Measurements from ENCODE around the gene CALML6.
A peak's percentile ranks its signal among the peaks of the same experiment; 100 is the strongest.

Gene CALML6

DNA sequence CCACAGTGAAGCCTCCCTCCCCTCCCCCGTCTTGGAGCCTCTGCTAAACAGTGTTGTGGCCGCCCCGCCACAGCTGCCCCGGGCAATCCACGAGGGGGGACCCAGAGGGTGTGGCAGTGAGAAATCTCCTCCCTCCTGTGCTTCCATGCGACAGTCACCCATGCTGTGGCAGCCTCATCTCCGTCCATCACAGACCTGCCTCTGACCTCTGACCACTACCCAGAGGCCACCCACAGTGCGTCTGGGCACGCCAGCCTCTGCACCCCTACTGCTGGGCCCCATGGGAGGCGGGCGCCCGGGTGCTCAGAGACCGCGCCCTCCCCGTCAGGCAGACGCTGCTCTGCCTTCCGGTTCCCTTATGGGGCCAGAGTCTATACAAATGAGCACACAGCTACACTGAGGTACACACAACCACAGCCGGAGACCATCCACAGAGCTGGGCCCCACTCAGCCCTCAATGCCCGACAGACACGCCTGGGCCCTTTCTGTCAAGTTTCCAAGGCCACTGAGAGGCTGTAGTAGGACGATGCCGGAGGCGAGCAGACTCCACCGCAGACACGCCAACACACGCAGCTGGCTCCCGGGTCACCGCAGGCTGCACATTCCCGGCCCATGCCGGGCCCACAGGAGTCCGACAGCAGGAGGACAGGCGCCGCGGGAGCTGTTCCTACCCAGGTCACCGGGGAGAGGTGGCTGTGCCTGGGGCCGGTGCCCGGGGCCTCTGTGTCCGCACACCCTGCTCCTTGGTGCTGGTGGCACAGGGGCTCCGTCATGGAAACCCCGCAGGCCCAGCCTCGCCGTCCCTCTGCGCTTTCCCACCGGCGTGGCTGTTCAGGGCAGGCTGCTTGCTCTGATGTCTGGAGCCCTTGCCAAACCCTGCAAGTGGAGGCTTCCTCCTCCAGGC lies 27.9 kb downstream of the CALML6 start:
- H3K4me1 ChIP-seq (ENCODE audit: control insufficient read depth, insufficient read depth, low read length): peaks cover 9% of the 10 kb centered on the region
- H3K36me3 ChIP-seq (ENCODE audit: control insufficient read depth, insufficient read depth, low read length, severe bottlenecking): no peaks in the 10 kb centered on the region
- H3K27me3 ChIP-seq (replicated peaks; ENCODE audit: control insufficient read depth, insufficient read depth, low read length): peaks cover 50% of the 10 kb centered on the region
- H3K9ac ChIP-seq (ENCODE audit: low read length): no peak overlapping the region
- DNase-seq (ENCODE audit: low read depth): no peak
- no peaks in the 10 kb centered on the region for H3K9me3 ChIP-seq (ENCODE audit: control insufficient read depth, low read length)
- H3K4me3 ChIP-seq (ENCODE audit: low read length): no peak overlapping the region

- Histone ChIP-seq H3K9me3 (ENCODE audit: control insufficient read depth, low read length) (no peaks in the 10 kb centered on the region), H3K4me1 (ENCODE audit: control insufficient read depth, insufficient read depth, low read length) (peaks cover 9% of the 10 kb centered on the region), H3K27me3 (replicated peaks; ENCODE audit: control insufficient read depth, insufficient read depth, low read length) (peaks cover 53% of the 10 kb centered on the region), H3K36me3 (ENCODE audit: control insufficient read depth, insufficient read depth, low read length, severe bottlenecking) (no peaks in the 10 kb centered on the region), H3K9ac (ENCODE audit: low read length) (no peak overlapping the region), H3K4me3 (ENCODE audit: low read length) (no peak overlapping the region)
- DNase-seq (ENCODE audit: low read depth): peak; percentile 68
Measured at GRCh38 chr1:1943834-1944570, 28.9 kb downstream of the CALML6 start.

- H3K36me3 ChIP-seq (ENCODE audit: control insufficient read depth, insufficient read depth, low read length, severe bottlenecking): no peaks in the 10 kb centered on the region
- no peaks in the 10 kb centered on the region for H3K9me3 ChIP-seq (ENCODE audit: control insufficient read depth, low read length)
- DNase-seq (ENCODE audit: low read depth): no peak
- peaks cover 9% of the 10 kb centered on the region for H3K4me1 ChIP-seq (ENCODE audit: control insufficient read depth, insufficient read depth, low read length)
- H3K4me3 ChIP-seq (ENCODE audit: low read length): no peak overlapping the region
- H3K9ac ChIP-seq (ENCODE audit: low read length): no peak overlapping the region
- peaks cover 50% of the 10 kb centered on the region for H3K27me3 ChIP-seq (replicated peaks; ENCODE audit: control insufficient read depth, insufficient read depth, low read length)
Measured at GRCh38 chr1:1945782-1946393, 30.8 kb downstream of the CALML6 start.

DNA sequence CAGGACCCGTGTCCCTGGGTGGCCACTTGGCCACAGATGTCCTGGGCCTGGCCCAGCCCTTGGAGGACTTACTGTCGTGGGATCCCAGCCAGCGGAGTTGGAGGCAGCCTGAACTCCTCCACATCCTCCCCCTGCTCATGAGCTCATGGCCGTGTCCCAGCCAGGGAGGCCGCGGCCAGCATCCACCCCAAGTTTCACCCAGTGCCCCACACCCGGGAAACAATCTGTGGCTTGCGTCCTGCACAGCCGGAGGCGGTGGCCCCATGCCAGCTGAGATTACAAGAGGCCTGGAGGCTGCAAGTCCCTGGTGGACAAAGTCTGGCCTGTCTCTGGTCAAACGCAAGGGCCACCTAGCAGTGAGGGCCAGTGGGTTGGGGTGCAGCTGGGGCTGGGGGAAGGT lies 31.5 kb downstream of the CALML6 start:
- H3K27me3 ChIP-seq (replicated peaks; ENCODE audit: control insufficient read depth, insufficient read depth, low read length): peaks cover 57% of the 10 kb centered on the region
- peaks cover 9% of the 10 kb centered on the region for H3K4me1 ChIP-seq (ENCODE audit: control insufficient read depth, insufficient read depth, low read length)
- H3K36me3 ChIP-seq (ENCODE audit: control insufficient read depth, insufficient read depth, low read length, severe bottlenecking): no peaks in the 10 kb centered on the region
- H3K9ac ChIP-seq (ENCODE audit: low read length): no peak overlapping the region
- H3K4me3 ChIP-seq (ENCODE audit: low read length): no peak overlapping the region
- DNase-seq (ENCODE audit: low read depth): no peak
- no peaks in the 10 kb centered on the region for H3K9me3 ChIP-seq (ENCODE audit: control insufficient read depth, low read length)

- no peak for DNase-seq (ENCODE audit: low read depth)
- Histone ChIP-seq H3K36me3 (ENCODE audit: control insufficient read depth, insufficient read depth, low read length, severe bottlenecking) (no peaks in the 10 kb centered on the region), H3K27me3 (replicated peaks; ENCODE audit: control insufficient read depth, insufficient read depth, low read length) (peaks cover 55% of the 10 kb centered on the region), H3K4me1 (ENCODE audit: control insufficient read depth, insufficient read depth, low read length) (peaks cover 9% of the 10 kb centered on the region), H3K9me3 (ENCODE audit: control insufficient read depth, low read length) (no peaks in the 10 kb centered on the region), H3K4me3 (ENCODE audit: low read length) (no peak overlapping the region), H3K9ac (ENCODE audit: low read length) (no peak overlapping the region)
Measured at GRCh38 chr1:1947493-1947892, 32.4 kb downstream of the CALML6 start.

GRCh38 chr1:1948783-1949182 lies 33.7 kb downstream of the CALML6 start:
- Histone ChIP-seq H3K9ac (ENCODE audit: low read length) (no peak overlapping the region), H3K4me3 (ENCODE audit: low read length) (no peak overlapping the region), H3K9me3 (ENCODE audit: control insufficient read depth, low read length) (no peaks in the 10 kb centered on the region), H3K36me3 (ENCODE audit: control insufficient read depth, insufficient read depth, low read length, severe bottlenecking) (no peaks in the 10 kb centered on the region), H3K27me3 (replicated peaks; ENCODE audit: control insufficient read depth, insufficient read depth, low read length) (peaks cover 43% of the 10 kb centered on the region), H3K4me1 (ENCODE audit: control insufficient read depth, insufficient read depth, low read length) (peaks cover 9% of the 10 kb centered on the region)
- DNase-seq (ENCODE audit: low read depth): no peak

GRCh38 chr1:1950940-1951339 lies 35.9 kb downstream of the CALML6 start:
- DNase-seq (ENCODE audit: low read depth): no peak
- H3K9ac ChIP-seq (ENCODE audit: low read length): no peak overlapping the region
- H3K36me3 ChIP-seq (ENCODE audit: control insufficient read depth, insufficient read depth, low read length, severe bottlenecking): no peaks in the 10 kb centered on the region
- H3K4me1 ChIP-seq (ENCODE audit: control insufficient read depth, insufficient read depth, low read length): peaks cover 9% of the 10 kb centered on the region
- H3K9me3 ChIP-seq (ENCODE audit: control insufficient read depth, low read length): no peaks in the 10 kb centered on the region
- no peak overlapping the region for H3K4me3 ChIP-seq (ENCODE audit: low read length)
- H3K27me3 ChIP-seq (replicated peaks; ENCODE audit: control insufficient read depth, insufficient read depth, low read length): peaks cover 41% of the 10 kb centered on the region

- H3K4me3 ChIP-seq (ENCODE audit: low read length): no peak overlapping the region
- H3K9me3 ChIP-seq (ENCODE audit: control insufficient read depth, low read length): no peaks in the 10 kb centered on the region
- H3K9ac ChIP-seq (ENCODE audit: low read length): no peak overlapping the region
- DNase-seq (ENCODE audit: low read depth): no peak
- H3K36me3 ChIP-seq (ENCODE audit: control insufficient read depth, insufficient read depth, low read length, severe bottlenecking): no peaks in the 10 kb centered on the region
- H3K27me3 ChIP-seq (replicated peaks; ENCODE audit: control insufficient read depth, insufficient read depth, low read length): peaks cover 50% of the 10 kb centered on the region
- no peaks in the 10 kb centered on the region for H3K4me1 ChIP-seq (ENCODE audit: control insufficient read depth, insufficient read depth, low read length)
Measured at GRCh38 chr1:1954015-1954414, 39.0 kb downstream of the CALML6 start.

GRCh38 chr1:1954831-1955441 lies 39.9 kb downstream of the CALML6 start:
- Histone ChIP-seq H3K4me3 (ENCODE audit: low read length) (no peak overlapping the region), H3K9ac (ENCODE audit: low read length) (no peak overlapping the region), H3K27me3 (replicated peaks; ENCODE audit: control insufficient read depth, insufficient read depth, low read length) (peaks cover 46% of the 10 kb centered on the region), H3K36me3 (ENCODE audit: control insufficient read depth, insufficient read depth, low read length, severe bottlenecking) (no peaks in the 10 kb centered on the region), H3K9me3 (ENCODE audit: control insufficient read depth, low read length) (no peaks in the 10 kb centered on the region), H3K4me1 (ENCODE audit: control insufficient read depth, insufficient read depth, low read length) (peaks cover 5% of the 10 kb centered on the region)
- DNase-seq (ENCODE audit: low read depth): no peak

DNA sequence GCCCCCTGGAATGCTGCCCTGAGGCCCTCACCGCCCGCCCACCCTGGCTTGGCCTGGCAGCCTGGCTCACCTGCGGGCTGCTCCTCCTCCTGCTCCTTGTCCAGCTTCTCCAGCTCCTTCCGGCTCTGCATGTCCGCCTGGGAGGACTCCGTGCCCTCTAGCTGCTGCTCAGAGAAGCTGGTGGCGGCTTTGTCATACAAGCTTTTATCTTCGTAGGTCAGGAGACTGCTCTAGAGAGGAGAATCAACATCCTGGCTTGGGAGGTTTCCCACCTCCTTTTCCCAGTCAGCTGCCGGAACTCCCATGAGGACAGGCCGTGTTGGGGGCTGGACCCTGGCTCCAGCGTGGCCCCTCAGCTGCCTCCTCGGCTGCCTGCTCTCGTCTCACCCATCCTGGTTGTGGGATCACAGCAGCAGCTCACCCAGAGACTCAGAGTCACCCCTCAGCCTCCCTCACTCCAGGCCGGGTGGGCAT lies 40.6 kb downstream of the CALML6 start:
- peaks cover 43% of the 10 kb centered on the region for H3K27me3 ChIP-seq (replicated peaks; ENCODE audit: control insufficient read depth, insufficient read depth, low read length)
- H3K36me3 ChIP-seq (ENCODE audit: control insufficient read depth, insufficient read depth, low read length, severe bottlenecking): no peaks in the 10 kb centered on the region
- DNase-seq (ENCODE audit: low read depth): no peak
- H3K4me3 ChIP-seq (ENCODE audit: low read length): no peak overlapping the region
- H3K9me3 ChIP-seq (ENCODE audit: control insufficient read depth, low read length): no peaks in the 10 kb centered on the region
- H3K9ac ChIP-seq (ENCODE audit: low read length): no peak overlapping the region
- H3K4me1 ChIP-seq (ENCODE audit: control insufficient read depth, insufficient read depth, low read length): peaks cover 12% of the 10 kb centered on the region

- Histone ChIP-seq H3K4me1 (ENCODE audit: control insufficient read depth, insufficient read depth, low read length) (peaks cover 17% of the 10 kb centered on the region), H3K36me3 (ENCODE audit: control insufficient read depth, insufficient read depth, low read length, severe bottlenecking) (no peaks in the 10 kb centered on the region), H3K4me3 (ENCODE audit: low read length) (no peak overlapping the region), H3K27me3 (replicated peaks; ENCODE audit: control insufficient read depth, insufficient read depth, low read length) (peaks cover 39% of the 10 kb centered on the region), H3K9me3 (ENCODE audit: control insufficient read depth, low read length) (no peaks in the 10 kb centered on the region), H3K9ac (ENCODE audit: low read length) (no peak overlapping the region)
- DNase-seq (ENCODE audit: low read depth): no peak
Measured at GRCh38 chr1:1956101-1956500, 41.0 kb downstream of the CALML6 start.
